RPMI7951 (cell line): Measurements from ENCODE around the gene RNF150. TPM values are rescaled to one million over a fixed set of nuclear protein-coding genes. Genes with fewer than 3 reads are reported as not detected.

Source experiments
- DNase-seq: peaks from one replicate; pipeline ENCODE4 v3.0.0-alpha.2; 2012; ENCODE audit warnings: low read depth
- total RNA-seq: library from RNA; depleted of rRNA; stranded (reverse); fragments of >200 nt; shearing (Covaris generic); gene quantifications from 2 replicates; pipeline ENCODE4 v1.2.3, GENCODE V29; 2014

RNF150 gene
- total RNA-seq, 1 experiment from 2014 or later = 0.96 TPM

DNA sequence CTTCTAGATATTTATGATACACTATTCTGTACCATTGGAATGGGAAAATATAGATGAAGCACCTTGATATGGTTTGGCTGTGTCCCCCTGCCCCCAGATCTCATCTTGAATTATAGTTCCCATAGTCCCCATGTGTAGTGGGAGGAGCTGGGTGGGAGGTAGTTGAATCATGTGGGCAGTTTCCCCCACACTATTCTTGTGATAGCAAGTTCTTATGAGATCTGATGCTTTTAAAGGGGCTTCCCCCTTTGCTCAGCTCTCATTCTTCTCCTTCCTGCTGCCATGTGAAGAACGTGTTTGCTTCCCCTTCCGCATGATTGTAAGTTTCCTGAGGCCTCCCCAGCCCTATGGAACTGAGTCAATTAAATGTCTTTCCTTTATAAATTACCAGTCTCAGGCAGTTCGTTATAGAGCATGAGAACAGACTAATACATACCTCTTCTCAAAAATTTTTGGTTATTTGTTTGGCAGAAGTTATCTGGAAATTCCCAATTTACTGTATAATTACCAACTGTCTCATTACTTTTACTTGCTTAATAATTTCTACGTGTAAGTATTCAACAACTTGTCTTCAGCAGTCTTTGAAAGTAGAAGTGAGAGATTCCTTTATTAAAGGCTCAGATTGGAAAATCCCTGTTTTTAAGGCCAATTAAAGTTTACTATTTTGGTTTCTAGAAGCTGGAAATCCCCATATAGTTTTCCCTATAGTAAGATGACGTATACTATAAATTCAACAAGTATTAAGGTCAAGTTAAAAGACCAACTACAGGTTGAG is 152.7 kb downstream of the RNF150 start:
- no peak for DNase-seq

DNA sequence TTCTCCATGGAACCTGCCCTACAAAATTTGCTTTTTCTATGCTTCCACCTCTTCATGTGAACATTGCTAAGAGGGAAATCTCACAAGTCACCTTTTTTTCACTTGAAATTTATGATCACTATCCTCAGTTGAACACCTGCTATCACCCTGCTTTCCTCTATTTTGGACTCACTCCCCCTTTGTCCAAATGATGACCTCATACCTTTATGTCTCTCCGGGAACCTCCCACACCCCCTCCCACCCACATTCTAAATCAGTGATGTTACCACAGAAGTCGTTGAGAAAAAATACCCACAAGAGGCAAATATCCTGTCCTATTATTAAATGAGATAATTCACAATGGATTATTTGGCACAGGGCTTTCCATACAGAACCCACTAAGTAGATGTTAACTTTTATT is 156.5 kb downstream of the RNF150 start:
- no peak for DNase-seq

DNA sequence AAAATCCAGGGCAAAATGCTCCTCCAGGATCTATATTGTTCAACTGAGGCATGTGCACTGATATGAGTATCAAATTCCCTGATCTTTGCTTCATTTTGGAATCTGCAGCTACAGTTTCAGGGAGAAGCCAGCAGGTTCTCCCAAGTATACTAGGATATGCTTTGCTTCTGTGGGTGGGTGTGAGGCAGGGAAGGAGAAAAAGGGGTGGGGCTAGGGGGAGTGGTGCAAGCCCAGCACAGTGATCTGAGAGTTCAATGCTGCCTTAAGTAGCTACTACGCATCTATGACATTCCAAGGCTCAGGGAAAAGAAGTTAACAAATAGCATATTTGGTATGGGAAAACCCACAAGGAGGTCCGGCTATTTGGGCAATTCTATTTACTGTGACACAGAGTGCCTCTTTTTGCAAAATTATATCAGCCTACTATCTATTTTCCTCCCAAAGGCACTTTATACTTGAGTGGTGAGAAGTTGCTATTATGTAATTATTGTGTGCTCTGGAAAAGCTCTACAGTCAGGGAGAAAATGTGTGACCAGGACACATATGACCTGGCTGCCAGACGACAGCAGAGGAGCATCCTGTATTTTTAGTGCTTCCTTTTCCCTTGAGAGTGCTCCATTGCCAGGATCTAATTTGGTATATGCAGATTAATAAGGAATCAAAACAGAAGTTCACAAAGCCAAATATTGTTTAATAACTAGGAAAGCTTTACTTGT is 162.0 kb downstream of the RNF150 start:
- DNase-seq = no peak

DNA sequence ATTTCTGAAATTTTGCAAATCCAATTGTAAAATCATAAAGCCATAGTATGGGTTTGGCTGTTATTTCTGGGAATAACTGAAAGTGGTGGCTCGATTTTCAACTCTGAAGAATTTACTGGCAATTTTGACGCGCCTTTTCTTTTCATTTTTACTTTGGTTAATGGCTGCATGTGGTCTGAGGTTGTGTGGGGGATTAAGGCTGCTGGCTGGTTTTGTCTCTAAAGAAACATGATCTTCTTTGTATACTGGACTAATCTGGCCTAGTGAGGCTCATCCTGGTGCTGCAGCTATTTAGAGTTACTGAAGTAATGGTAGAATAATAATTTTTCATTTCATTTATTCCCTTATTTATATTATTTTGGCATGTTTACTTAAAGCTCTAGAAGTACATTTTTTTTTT is 164.0 kb downstream of the RNF150 start:
- DNase-seq = no peak

DNA sequence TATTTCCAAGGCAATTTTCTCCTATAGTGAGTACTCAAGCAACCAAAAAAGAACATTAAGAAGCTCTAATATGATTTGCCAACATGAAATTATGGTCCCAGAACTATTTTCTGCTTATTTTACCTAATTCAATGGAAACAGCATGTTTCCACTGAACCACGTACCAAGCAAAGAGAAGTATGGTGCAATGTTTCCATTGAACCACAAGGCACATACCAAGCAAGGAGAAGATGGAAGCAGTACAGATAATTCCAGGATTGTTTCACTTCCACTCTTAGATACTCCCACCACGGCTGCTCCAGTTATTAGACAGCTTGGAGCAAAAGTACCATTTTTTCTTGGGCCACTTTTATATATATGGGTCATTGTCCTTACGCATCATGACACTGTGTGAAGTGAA is 164.9 kb downstream of the RNF150 start:
- DNase-seq = no peak

DNA sequence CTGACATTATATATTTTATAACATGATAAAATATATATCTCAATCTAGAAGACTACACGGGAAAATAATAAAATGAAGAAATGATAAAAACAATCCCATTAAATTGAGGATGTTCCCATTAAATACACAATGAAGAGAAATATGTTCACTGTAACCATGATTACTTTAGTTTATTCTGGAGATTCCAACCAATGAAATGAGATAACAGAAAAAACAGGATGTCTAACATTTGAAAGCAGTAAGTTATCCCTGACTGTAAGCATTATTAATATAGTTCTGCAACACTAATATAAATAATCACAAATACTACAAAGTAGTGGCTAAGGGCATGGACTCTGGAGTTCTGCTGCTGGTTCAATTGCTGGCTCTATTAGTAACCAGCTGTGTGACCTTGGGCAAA is 169.4 kb downstream of the RNF150 start:
- DNase-seq = no peak

DNA sequence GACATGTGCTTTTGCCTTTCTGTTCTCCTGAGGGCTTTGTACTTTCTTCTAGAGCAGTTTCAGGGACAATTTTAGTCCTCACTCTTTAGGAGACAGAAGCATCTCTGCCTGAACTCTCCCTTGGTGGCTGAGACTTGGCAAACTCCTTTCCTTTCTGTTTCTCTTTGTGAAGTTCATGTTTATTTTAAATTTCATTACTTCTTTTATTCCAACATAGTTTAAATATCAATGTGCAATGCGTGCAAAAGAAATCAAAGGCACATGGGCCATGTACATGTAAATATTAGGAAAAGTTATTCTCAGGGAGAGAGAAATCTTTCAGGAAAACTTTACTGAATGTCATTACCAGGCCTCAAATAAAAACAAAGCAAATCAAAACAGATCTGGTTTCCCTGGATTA is 177.6 kb downstream of the RNF150 start:
- no peak for DNase-seq

DNA sequence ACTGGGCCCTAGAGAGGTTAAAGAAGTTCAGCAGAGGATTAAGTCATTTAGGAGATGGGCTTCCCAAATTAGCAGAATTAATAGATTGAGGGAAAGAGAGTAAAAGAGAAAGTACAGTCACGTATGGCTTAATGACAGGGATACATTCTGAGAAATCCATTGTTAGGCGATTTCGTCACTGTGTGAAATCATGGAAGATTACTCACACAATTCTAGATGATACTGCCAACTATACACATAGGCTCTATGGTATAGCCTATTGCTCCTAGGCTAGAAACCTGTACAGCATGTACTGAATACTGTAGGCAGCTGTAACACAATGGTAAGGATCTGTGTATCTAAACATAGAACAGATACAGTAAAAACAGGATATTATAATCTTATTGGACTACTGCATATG is 180.6 kb downstream of the RNF150 start:
- no peak for DNase-seq

DNA sequence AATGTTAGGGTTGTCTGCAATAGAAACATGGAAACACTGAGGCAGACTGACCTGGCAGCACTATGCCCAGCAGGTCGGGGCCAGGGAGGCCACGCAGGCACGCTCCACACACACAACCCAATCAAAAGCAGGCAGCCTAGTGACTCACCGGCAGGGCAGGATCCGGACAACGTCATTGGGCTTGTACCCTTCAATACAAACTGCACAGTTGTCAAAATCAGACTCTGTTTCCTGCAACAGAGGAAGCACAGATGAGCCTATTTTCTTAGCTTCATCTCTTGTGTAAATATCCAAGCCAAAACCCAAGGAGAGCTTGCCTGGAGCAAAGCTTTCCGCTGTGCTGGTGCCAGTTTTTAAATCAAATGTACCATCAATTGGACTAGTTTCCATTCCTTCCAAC is 185.8 kb downstream of the RNF150 start:
- peak; percentile 39 for DNase-seq

DNA sequence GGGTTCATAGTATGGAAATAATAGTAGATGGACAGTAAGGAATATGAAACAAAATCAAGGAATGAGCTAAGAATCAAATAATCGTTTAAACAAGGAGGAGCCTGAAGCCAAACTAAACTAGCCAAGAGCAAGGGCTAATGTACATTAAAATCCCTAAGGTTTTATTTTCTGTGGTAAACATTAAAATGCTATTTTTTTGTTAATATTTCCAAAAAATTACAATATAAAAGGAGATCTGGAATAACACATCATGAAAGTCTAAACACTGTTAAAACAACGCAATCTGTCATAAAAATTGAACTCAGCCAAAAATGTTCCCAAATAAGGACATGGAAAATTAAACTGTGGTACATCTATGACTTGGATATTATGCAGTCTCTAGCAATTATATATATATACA is 188.2 kb downstream of the RNF150 start:
- DNase-seq = no peak

DNA sequence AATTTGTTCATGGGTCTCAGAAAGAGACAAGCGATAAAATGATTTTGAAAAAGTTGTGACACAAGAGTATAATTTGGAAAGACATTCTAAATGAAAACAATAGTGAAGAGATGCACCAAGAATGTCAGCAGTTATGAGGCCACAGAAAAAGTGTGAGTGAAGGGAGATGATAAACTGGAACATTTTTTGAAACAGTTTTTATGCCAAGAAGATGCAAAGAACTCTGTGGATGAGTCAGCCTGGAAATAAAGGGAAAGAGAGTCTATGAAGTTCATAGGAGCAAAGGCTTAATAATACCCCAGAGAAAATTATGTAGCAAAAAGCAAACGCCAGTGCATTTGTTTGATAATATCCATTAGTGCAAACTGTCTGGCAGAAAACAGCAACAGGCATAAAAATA is 188.7 kb downstream of the RNF150 start:
- no peak for DNase-seq

DNA sequence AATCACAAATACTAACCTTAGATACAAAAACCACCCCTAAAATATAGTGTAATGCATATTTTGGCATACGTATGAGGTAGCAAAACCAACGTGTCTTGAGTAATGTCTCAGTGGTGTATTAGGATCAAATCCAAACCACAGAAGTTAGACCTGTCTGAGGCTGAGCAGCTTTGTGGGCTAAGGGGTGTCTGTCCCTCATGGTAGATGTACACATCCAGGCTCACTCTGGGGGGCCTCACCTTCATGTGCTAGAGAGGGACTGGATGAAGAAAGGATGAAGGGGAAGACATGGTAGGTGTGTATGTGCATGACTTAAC is 189.1 kb downstream of the RNF150 start:
- no peak for DNase-seq

DNA sequence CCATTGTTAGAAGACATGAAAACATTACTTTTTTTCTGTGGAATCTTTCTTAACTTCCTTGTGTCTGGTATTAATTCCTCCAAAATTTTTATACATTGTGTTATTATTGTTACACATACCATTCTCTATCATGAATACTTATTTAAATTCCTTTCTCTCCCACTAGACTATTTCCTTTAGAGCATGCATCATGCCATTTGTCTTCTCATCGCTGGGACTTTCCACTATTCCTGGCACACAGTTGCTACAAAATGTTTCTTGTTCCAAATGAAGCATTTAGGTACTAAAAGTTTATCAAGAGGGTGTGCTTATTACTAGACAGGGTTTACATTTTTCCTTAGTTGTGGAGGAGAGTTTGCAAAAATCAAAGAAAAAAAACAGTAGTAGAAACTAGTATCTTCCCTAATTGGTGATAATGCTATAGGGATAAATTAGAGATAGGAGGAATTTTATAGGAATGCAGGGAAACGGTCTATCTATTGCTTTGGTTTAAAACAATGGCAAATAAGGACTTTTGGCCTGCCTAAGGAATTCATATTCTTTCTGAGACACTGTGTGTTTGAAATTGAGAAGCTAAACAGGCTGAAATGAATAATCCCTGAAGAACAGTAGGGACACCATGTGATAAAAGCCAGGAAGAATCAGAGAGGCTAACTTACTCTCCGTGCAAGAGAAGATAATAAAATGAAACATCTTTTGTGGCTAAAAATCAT is 189.6 kb downstream of the RNF150 start:
- no peak for DNase-seq

DNA sequence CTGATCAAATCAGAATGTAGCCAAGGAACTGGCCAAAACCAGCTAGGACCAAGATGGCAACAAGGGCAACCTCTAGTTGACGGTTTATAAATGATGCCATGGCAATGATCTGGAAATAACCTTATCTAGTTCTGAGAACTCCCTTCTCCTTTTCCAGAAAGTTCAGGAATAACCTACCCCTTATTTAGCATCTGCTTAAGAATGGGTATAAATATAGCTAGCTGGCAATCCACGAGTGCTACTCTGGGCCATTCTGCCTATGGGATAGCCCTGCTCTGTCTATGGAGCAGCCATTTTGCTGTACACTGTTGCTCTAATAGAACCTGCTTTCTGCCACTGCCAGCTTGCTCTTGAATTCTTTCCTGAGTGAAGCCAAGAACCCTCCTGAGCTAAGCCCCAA is 192.7 kb downstream of the RNF150 start:
- no peak for DNase-seq

DNA sequence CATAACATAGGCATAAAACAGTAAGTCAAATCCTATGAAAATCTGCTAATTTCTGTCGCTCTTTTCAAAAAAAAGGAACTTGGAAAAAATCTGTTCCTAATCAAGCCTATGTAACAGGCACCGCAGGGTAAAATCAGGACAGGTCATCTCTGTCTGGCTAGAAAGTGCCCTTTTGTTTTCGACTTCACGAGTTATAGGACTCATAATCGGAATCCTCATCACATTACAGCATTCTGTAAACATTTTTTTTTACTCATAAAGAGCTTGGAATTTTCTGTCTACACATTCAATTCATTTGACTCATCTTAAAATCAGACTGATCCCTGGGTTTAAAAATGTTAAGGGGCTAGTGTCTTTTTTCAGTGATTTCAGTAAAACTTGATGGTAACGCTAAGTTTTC is 195.4 kb downstream of the RNF150 start:
- DNase-seq = peak; percentile 59

DNA sequence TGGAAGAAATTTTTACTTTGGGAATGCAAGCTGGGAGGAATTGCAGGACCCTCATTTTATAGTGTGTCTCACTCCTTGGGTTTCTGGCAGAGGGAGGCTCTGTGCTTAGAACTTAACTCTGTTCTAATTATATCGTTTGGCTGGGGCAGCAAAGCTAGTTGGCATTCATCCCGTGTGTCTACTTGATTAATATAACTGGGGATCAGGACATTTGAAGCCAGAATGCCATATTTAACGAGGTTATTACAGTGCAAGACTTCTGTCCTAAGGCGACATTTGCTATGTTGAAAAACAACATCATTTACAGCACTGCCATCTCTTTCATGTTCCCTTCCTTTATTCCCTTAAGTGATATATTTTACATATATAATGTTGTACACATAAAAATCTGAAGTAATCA is 198.0 kb downstream of the RNF150 start:
- peak; percentile 12 for DNase-seq

DNA sequence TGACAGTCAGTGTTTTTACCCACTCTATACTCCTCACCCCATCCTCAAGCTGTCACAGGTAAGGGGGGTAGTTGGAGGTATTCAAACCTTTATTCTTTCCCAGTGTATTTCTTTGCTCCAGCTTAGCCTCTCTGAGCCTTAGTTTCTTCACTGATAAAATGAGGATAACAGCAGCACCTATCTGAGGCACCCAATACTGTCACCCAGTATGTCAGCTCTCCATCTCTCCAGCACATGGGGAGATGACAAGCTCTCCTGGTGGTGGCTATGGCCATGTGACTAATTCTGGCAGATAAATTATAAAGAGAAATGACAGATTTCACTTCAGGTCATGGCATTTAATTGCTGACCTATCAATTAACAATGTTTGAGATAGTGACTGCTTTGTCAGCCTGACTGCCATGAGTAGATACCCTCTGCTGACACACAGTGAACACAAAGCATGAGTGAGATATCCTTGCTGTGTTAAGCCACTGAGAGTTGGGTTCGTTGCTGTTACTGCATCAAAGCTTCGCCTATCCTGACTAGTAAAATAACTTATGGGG is 200.7 kb downstream of the RNF150 start:
- no peak for DNase-seq

DNA sequence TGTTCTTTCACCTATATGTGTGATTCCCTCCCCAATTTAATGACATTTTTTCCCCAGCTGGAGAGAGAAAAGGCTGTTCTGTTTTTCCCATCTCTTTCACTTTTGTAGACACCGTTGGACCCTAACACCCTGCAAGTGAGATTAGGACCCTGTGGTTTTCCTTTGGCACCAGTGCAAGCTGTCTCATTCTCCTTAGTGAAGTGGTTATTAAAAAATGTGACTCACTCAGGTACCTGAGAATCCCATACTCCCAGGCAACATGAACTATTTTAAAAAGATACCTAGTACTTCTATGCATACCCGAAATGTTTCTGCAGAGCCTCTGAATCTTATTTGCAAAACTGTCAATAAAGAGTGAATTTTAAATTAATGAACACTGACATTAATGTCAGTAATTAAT is 201.4 kb downstream of the RNF150 start:
- DNase-seq = no peak

DNA sequence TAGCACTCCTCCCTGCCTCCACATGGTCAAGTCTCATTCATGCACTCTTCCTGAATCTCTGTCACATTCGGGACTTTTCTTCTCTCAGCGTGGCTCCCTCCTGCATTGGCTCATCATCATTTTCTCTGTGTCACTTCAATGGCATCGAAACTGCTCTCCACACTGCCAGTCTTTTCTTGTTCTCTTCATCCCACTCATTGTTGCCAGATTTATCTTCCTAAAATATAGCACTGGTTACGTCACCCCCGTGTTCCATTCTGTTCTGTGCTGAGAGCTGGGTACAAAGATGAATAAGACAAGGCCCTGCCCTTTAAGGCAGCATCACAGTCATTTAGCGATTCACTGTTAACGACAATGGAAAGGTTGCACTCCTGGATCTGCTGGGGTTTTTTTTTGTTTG is 202.7 kb downstream of the RNF150 start:
- DNase-seq = no peak

DNA sequence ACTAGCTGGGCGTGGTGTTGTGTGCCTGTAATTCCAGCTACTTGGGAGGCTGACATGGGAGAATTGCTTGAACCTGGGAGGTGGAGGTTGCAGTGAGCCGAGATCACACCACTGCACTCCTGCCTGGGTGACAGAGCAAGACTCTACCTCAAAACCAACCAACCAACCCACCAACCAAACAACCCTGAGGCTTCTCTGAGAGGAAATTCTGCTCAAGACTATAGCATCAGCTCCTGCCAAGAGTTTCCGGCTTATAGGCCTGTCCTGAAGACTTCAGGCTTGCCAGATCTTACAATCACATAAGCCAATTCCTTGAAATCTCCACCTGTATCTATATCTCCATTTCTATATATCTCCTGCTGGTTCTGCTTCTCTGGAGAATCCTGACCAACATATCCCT is 203.3 kb downstream of the RNF150 start:
- DNase-seq = no peak

DNA sequence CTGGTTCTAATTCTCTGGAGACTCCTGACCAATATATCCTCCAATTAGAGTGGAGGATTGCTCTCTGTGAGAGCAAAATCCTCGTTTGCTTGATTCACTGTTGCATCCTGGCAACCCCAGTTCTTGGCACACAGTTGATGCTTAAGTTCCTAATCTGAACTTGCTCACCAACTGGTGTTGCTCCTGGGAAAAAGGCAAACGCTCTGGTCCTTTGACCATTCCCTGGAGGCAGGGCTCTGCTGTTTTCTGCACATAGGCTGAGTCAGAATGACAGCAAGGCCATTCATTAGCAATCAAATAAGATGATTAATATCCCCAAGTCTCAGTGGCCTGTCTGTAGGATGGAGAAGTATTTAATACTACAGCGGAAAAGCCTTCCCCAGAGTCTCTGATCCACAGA is 204.4 kb downstream of the RNF150 start:
- peak; percentile 35 for DNase-seq

DNA sequence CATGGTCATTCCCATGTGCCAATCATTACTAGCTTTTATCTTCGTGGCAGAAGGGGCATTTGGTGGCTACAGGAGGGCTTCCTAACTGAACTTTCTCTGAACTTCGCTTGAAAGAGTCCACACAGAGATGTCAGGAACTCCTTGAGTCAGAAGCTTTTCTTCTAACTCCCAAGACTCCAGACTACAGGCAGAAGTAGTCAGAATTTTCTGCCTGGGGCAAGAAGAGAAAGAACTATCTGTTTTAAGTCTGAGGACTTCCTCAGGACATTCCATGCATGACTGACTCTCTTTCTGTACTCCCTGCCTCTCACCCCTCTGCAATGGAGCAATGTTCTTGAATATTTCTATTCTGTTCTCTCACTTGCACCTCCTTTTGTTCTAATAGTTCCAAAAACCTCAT is 206.6 kb downstream of the RNF150 start:
- peak; percentile 42 for DNase-seq

DNA sequence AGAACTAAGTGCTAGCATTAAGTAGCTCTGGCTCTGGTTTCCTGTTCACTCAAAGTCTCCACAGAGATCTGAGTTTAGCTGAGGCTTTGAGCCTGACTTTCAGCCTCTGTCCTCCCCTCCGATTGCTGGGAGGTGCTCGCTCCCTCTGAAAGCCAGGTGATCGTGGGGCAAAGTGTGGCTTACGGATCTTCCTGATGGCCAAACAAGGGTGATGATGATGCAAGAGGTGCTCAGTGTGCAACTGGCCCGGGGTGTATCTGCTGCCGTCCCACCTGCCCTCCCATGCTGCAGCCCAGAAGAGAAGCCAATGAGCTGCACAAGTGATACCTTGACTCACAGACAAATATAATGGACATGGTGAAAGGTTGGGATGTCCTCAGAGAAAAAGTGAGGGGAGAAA is 207.9 kb downstream of the RNF150 start:
- DNase-seq = no peak
